ENCODE data around the gene TACSTD2.
"Not testable (repeated sequence)": the region's sequence is repeated elsewhere in the genome, so short reads cannot be mapped to it uniquely, and the experiment has no call there.

DNA sequence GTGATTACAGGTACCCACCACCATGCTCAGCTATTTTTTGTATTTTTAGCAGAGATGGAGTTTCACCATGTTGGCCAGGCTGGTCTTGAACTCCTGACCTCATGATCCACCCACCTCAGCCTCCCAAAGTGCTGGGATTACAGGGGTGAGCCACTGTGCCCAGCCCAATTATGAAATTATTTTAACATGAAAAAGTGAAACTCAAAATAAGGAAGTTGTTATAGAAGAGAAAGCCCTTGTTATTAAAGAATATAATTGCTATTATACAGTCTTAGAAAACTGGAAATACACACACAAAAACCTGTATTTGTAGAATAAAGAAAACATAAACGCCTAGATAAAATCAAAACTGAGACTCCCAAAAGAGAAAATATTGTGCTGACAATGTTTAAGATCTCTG, 45.2 kb downstream of the TACSTD2 start:
- not testable (repeated sequence) for TF ChIP-seq POLR2G (IDR thresholded peaks at IDR 0.05; ENCODE audit: low read depth, low read length); TCF7 (IDR thresholded peaks at IDR 0.05; ENCODE audit: low read depth); RNF2 (conservative IDR thresholded peaks at IDR 0.05; ENCODE audit: low read depth); HNRNPUL1 (IDR thresholded peaks at IDR 0.05; ENCODE audit: low read depth, low read length); TCF12 (IDR thresholded peaks at IDR 0.05); TCF12 (CRISPR knock-in tag; IDR thresholded peaks at IDR 0.05); NFIC (IDR thresholded peaks at IDR 0.05; ENCODE audit: low read length); KLF12 (CRISPR knock-in tag; IDR thresholded peaks at IDR 0.05; ENCODE audit: borderline replicate concordance); ZNF737 (CRISPR knock-in tag; IDR thresholded peaks at IDR 0.05; ENCODE audit: borderline replicate concordance)
- TF ChIP-seq, protein P1, sequence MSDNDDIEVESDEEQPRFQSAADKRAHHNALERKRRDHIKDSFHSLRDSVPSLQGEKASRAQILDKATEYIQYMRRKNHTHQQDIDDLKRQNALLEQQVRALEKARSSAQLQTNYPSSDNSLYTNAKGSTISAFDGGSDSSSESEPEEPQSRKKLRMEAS (IDR thresholded peaks at IDR 0.05): not testable (repeated sequence)
- TF ChIP-seq, protein P2, sequence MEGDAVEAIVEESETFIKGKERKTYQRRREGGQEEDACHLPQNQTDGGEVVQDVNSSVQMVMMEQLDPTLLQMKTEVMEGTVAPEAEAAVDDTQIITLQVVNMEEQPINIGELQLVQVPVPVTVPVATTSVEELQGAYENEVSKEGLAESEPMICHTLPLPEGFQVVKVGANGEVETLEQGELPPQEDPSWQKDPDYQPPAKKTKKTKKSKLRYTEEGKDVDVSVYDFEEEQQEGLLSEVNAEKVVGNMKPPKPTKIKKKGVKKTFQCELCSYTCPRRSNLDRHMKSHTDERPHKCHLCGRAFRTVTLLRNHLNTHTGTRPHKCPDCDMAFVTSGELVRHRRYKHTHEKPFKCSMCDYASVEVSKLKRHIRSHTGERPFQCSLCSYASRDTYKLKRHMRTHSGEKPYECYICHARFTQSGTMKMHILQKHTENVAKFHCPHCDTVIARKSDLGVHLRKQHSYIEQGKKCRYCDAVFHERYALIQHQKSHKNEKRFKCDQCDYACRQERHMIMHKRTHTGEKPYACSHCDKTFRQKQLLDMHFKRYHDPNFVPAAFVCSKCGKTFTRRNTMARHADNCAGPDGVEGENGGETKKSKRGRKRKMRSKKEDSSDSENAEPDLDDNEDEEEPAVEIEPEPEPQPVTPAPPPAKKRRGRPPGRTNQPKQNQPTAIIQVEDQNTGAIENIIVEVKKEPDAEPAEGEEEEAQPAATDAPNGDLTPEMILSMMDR (CRISPR knock-in tag; IDR thresholded peaks at IDR 0.05): not testable (repeated sequence)
- TF ChIP-seq, protein P3, sequence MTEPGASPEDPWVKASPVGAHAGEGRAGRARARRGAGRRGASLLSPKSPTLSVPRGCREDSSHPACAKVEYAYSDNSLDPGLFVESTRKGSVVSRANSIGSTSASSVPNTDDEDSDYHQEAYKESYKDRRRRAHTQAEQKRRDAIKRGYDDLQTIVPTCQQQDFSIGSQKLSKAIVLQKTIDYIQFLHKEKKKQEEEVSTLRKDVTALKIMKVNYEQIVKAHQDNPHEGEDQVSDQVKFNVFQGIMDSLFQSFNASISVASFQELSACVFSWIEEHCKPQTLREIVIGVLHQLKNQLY (CRISPR knock-in tag; IDR thresholded peaks at IDR 0.05): not testable (repeated sequence)
- TF ChIP-seq, protein P4, sequence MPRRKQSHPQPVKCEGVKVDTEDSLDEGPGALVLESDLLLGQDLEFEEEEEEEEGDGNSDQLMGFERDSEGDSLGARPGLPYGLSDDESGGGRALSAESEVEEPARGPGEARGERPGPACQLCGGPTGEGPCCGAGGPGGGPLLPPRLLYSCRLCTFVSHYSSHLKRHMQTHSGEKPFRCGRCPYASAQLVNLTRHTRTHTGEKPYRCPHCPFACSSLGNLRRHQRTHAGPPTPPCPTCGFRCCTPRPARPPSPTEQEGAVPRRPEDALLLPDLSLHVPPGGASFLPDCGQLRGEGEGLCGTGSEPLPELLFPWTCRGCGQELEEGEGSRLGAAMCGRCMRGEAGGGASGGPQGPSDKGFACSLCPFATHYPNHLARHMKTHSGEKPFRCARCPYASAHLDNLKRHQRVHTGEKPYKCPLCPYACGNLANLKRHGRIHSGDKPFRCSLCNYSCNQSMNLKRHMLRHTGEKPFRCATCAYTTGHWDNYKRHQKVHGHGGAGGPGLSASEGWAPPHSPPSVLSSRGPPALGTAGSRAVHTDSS (CRISPR knock-in tag; conservative IDR thresholded peaks at IDR 0.05): not testable (repeated sequence)

All from HepG2 (cell line).